Small intestine (tissue), 7 donors: ENCODE results near the gene NIM1K. TPM values are rescaled to one million over a fixed set of nuclear protein-coding genes. Genes with fewer than 3 reads are reported as not detected.

ENCODE experiments used
- DNase-seq, 2 donors: peaks; one replicate each; pipeline versions ENCODE4 v3.0.0 to v3.0.0-alpha.2; 2013
- FAIRE-seq: peaks from 2 replicates; lab custom pipeline; 2012; peaks lifted over from hg19 to GRCh38; lab: Jason Lieb, UNC
- H3K27ac ChIP-seq, 3 donors: one replicate each; pipeline ENCODE4 v1.5.1; 2013; ENCODE audit warnings: low read length in 2 of 3, mild to moderate bottlenecking in 2 of 3, control low read depth in 1 of 3, inconsistent platforms in 1 of 3, low read depth in 1 of 3, moderate library complexity in 1 of 3
- H3K27me3 ChIP-seq, 3 donors: one replicate each; pipeline ENCODE4 v1.6.1; 2013; ENCODE audit warnings: low read length in 3 of 3, inconsistent platforms in 1 of 3; ENCODE audit not compliant: control insufficient read depth in 3 of 3, insufficient read depth in 3 of 3
- H3K36me3 ChIP-seq, 3 donors: one replicate each; pipeline ENCODE4 v1.6.1; 2013; ENCODE audit warnings: low read length in 3 of 3, inconsistent platforms in 1 of 3, low read depth in 1 of 3, mild to moderate bottlenecking in 1 of 3, moderate library complexity in 1 of 3; ENCODE audit not compliant: control insufficient read depth in 3 of 3, insufficient read depth in 2 of 3
- H3K4me1 ChIP-seq, 3 donors: one replicate each; pipeline ENCODE4 v1.6.1; 2013; ENCODE audit warnings: low read length in 2 of 3, inconsistent platforms in 1 of 3, low read depth in 1 of 3, mild to moderate bottlenecking in 1 of 3, moderate library complexity in 1 of 3; ENCODE audit not compliant: control insufficient read depth in 3 of 3, insufficient read depth in 2 of 3
- H3K4me3 ChIP-seq, 3 donors: one replicate each; pipeline ENCODE4 v1.5.1; 2013; ENCODE audit warnings: low read length in 3 of 3, control low read depth in 1 of 3, inconsistent platforms in 1 of 3, low read depth in 1 of 3, mild to moderate bottlenecking in 1 of 3, moderate library complexity in 1 of 3
- H3K9me3 ChIP-seq, 2 donors: one replicate each; pipeline ENCODE4 v1.6.1; 2013; ENCODE audit warnings: low read depth in 1 of 2, low read length in 1 of 2; ENCODE audit not compliant: control insufficient read depth in 2 of 2, insufficient read depth in 1 of 2
- WGBS, 3 donors: extraction: QIAGEN DNeasy Blood & Tissue Kit; methylation state at CpG; one replicate each; pipeline ENCODE4 v1.1.7; 2013; 5-methylcytosine and 5-hydroxymethylcytosine counted together
- polyA plus RNA-seq, 4 donors: library from polyadenylated mRNA; stranded (reverse) in 3 of 4; unstranded in 1 of 4; fragments of 200-250 nt in 3 of 4; fragments of 120-200 nt in 1 of 4; gene quantifications; one replicate each; pipeline versions ENCODE4 v1.2.1 to v1.2.3, GENCODE V29; 2013
- donor health status: healthy with polysubstance abuse.
- donor health status: control.
- donor health status: control.
- donor health status: Bipolar disorder and iron deficiency.
- donor health status: healthy.

The NIM1K gene
- polyA plus RNA-seq, 4 donors: 0.12 to 0.42 TPM; not detected in 2

DNA sequence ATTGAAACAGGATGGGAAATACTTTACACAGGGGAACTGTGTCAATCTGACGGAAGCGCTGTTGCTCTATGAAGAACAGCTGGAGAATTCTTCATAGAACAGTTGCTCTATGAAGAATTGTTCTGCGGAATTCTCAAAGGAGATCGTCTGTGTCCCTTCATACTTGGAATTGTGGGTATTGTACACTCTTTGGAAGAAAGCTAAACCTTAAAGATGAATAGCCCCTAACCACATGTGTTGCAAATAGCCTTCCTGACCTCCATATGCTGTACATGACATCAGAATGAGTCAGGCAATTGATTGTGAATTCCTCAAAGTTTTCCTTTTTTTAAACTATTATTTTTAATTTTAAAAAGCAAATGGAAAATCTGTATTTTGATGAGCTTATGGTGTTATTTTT lies 15.6 kb downstream of the NIM1K start:
- H3K4me1 ChIP-seq: no peaks in the 10 kb centered on the region
- DNase-seq (no peak), FAIRE-seq (no peak)
- no peak overlapping the region for H3K4me3 ChIP-seq
- H3K27me3 ChIP-seq: no peaks in the 10 kb centered on the region
- no peaks in the 10 kb centered on the region for H3K9me3 ChIP-seq
- WGBS, 3 donors: 74 to 93% (median 91%) methylated on average over 4 of the region's 4 CpGs
- no peaks in the 10 kb centered on the region for H3K36me3 ChIP-seq
- no peak overlapping the region for H3K27ac ChIP-seq

DNA sequence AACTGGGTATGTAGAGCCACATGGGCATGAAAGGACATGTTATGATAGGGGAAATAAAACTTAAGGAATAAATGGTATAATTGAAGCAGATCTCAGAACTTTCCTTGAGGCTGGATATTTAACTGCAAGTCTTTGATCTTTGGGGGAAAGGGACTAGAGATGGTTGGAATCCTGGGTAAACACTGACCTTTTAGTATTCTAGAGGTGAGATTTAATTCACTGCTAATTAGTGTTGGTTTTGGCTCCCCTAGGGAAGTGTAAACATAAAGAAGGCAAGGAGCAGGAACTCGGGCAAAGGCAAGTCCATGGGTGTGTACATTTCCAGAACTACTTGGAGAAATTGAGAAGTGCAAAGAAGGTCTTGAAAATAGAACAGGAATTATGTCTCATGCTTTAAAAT lies 16.6 kb downstream of the NIM1K start:
- H3K27ac ChIP-seq: no peak overlapping the region
- no peak for DNase-seq
- no peak overlapping the region for H3K4me3 ChIP-seq
- no peak for FAIRE-seq
- 0 to 4% (median 0%) methylated on average over 1 of the region's 1 CpG for WGBS, 3 donors
- no peaks in the 10 kb centered on the region for H3K36me3 ChIP-seq
- H3K27me3 ChIP-seq: no peaks in the 10 kb centered on the region
- H3K4me1 ChIP-seq: no peaks in the 10 kb centered on the region
- no peaks in the 10 kb centered on the region for H3K9me3 ChIP-seq

- no peaks in the 10 kb centered on the region for H3K36me3 ChIP-seq
- no peak overlapping the region for H3K27ac ChIP-seq
- DNase-seq (no peak), FAIRE-seq (no peak)
- H3K4me1 ChIP-seq: no peaks in the 10 kb centered on the region
- H3K27me3 ChIP-seq: no peaks in the 10 kb centered on the region
- no peak overlapping the region for H3K4me3 ChIP-seq
- H3K9me3 ChIP-seq: no peaks in the 10 kb centered on the region
- WGBS, 3 donors: 73 to 83% (median 82%) methylated on average over 4 of the region's 4 CpGs
Measured at GRCh38 chr5:43209060-43209459, 17.0 kb downstream of the NIM1K start.

- Histone ChIP-seq H3K4me1 (no peaks in the 10 kb centered on the region), H3K9me3 (no peaks in the 10 kb centered on the region), H3K27ac (no peak overlapping the region), H3K27me3 (no peaks in the 10 kb centered on the region), H3K4me3 (no peak overlapping the region), H3K36me3 (no peaks in the 10 kb centered on the region)
- FAIRE-seq: no peak
- 81 to 89% (median 87%) methylated on average over 5 of the region's 5 CpGs for WGBS, 3 donors
- DNase-seq: no peak
Measured at GRCh38 chr5:43209833-43210232, 17.8 kb downstream of the NIM1K start.

DNA sequence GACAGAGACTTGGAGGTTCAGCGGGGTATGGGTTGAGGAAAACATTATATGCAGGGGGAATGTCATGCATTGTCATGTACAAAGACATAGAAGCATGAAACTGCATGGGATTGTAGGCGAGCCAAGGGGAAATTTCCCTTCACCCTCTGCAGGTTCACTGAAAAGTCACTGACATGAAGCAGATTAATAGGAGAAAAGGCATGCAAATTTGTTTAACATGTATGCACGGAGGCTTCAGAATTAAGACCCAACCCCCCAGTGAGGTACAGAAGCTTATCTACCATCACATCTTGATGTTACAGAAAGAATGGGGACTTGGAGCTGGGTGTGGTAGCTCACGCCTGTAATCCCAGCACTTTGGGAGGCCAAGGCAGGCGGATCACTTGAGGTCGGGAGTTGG lies 18.5 kb downstream of the NIM1K start:
- H3K4me3 ChIP-seq: no peak overlapping the region
- 53 to 62% (median 56%) methylated on average over 6 of the region's 6 CpGs for WGBS, 3 donors
- FAIRE-seq: no peak

GRCh38 chr5:43213951-43214350 lies 21.9 kb downstream of the NIM1K start:
- no peaks in the 10 kb centered on the region for H3K27me3 ChIP-seq
- no peak overlapping the region for H3K27ac ChIP-seq
- no peak for DNase-seq
- H3K4me1 ChIP-seq: no peaks in the 10 kb centered on the region
- H3K9me3 ChIP-seq: no peaks in the 10 kb centered on the region
- no peak for FAIRE-seq
- H3K36me3 ChIP-seq: no peaks in the 10 kb centered on the region
- 54 to 72% (median 72%) methylated on average over 2 of the region's 2 CpGs for WGBS, 3 donors
- no peak overlapping the region for H3K4me3 ChIP-seq

More for the DNA sequence above, 18.5 kb downstream of the NIM1K start:
- DNase-seq: no peak
- Histone ChIP-seq H3K9me3 (no peaks in the 10 kb centered on the region), H3K27me3 (no peaks in the 10 kb centered on the region), H3K4me1 (no peaks in the 10 kb centered on the region), H3K36me3 (no peaks in the 10 kb centered on the region), H3K27ac (no peak overlapping the region)

GRCh38 chr5:43215073-43215631 lies 23.1 kb downstream of the NIM1K start:
- no peaks in the 10 kb centered on the region for H3K36me3 ChIP-seq
- DNase-seq (no peak), FAIRE-seq (no peak)
- H3K9me3 ChIP-seq: no peaks in the 10 kb centered on the region
- H3K4me3 ChIP-seq: no peak overlapping the region
- H3K27me3 ChIP-seq: no peaks in the 10 kb centered on the region
- WGBS, 3 donors: 86 to 88% (median 87%) methylated on average over 11 of the region's 11 CpGs
- no peak overlapping the region for H3K27ac ChIP-seq
- no peaks in the 10 kb centered on the region for H3K4me1 ChIP-seq

GRCh38 chr5:43216941-43217340 lies 24.9 kb downstream of the NIM1K start:
- Histone ChIP-seq H3K27me3 (peaks cover 0 to 3% (median 0%) of the 10 kb centered on the region in 3 donors), H3K4me3 (no peak overlapping the region), H3K9me3 (no peaks in the 10 kb centered on the region), H3K4me1 (no peaks in the 10 kb centered on the region), H3K36me3 (no peaks in the 10 kb centered on the region), H3K27ac (no peak overlapping the region)
- no peak for FAIRE-seq
- no peak for DNase-seq
- 64 to 71% (median 71%) methylated on average over 2 of the region's 2 CpGs for WGBS, 3 donors

DNA sequence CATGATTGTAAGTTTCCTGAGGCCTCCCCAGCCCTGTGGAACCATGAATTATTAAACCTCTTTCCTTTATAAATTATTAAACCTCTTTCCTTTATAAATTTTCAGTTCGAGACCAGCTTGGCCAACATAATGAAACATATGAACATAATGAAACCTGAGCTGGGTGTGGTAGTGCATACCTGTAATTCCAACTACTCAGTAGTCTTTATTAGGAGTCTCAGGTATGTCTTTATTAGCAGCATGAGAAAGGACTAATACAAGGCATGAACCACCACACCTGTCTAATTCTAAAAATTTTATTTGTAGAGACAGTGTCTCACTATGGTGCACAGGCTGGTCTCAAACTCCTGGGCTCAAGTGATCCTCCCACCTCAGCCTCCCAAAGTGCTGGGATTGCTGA lies 27.1 kb downstream of the NIM1K start:
- H3K36me3 ChIP-seq: no peaks in the 10 kb centered on the region
- DNase-seq (no peak), FAIRE-seq (no peak)
- 65 to 85% (median 80%) methylated on average over 1 of the region's 1 CpG for WGBS, 3 donors
- no peaks in the 10 kb centered on the region for H3K9me3 ChIP-seq
- H3K27me3 ChIP-seq: peaks cover 0 to 4% (median 0%) of the 10 kb centered on the region in 3 donors
- H3K4me1 ChIP-seq: no peaks in the 10 kb centered on the region
- no peak overlapping the region for H3K4me3 ChIP-seq
- H3K27ac ChIP-seq: no peak overlapping the region
